ENCODE results near the gene ANO3.

Gene ANO3

DNA sequence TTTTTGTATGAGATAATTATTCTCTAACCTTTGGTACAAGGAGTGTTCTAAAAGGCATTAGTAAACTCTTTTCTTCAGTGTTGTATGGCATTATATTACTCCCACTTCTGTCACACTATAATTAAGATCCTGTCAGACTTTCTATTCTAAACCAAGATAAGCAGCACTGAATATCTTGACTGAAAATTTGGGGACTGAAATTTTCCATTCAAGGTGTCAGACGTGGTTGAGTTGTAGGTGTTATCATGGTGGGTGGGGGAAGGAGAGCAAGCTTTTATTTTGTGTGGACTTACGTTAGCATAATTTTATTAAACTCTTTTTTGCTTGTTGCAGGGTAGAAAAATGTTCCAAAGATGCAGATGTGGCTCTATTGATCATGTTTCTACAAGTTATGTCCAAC is 217.2 kb downstream of the ANO3 start:
- H3K4me3 ChIP-seq (ENCODE audit: low read depth, low read length): no peak overlapping the region
- TF ChIP-seq, protein P1, sequence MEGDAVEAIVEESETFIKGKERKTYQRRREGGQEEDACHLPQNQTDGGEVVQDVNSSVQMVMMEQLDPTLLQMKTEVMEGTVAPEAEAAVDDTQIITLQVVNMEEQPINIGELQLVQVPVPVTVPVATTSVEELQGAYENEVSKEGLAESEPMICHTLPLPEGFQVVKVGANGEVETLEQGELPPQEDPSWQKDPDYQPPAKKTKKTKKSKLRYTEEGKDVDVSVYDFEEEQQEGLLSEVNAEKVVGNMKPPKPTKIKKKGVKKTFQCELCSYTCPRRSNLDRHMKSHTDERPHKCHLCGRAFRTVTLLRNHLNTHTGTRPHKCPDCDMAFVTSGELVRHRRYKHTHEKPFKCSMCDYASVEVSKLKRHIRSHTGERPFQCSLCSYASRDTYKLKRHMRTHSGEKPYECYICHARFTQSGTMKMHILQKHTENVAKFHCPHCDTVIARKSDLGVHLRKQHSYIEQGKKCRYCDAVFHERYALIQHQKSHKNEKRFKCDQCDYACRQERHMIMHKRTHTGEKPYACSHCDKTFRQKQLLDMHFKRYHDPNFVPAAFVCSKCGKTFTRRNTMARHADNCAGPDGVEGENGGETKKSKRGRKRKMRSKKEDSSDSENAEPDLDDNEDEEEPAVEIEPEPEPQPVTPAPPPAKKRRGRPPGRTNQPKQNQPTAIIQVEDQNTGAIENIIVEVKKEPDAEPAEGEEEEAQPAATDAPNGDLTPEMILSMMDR (IDR thresholded peaks at IDR 0.05; ENCODE audit: low read depth, low read length): no peak

DNA sequence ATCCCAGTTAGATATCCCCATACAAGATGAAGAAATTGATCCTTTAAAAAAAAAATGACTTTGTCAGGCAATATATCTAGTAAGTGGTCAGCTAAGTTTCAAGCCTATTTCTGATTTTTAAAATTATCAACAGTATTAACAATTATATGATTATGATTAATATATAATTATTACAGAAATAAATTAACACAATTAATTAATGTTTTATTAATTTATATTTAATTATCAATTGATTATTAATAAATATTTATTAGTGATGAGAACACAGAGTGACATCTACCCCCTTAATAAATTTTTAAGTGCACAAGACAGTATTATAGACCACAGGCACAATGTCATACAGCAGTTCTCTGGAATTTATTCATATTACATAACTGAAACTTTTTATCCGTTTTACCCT is 218.1 kb downstream of the ANO3 start:
- TF ChIP-seq, protein P1 (IDR thresholded peaks at IDR 0.05; ENCODE audit: low read depth, low read length): no peak
- no peak overlapping the region for H3K4me3 ChIP-seq (ENCODE audit: low read depth, low read length)

DNA sequence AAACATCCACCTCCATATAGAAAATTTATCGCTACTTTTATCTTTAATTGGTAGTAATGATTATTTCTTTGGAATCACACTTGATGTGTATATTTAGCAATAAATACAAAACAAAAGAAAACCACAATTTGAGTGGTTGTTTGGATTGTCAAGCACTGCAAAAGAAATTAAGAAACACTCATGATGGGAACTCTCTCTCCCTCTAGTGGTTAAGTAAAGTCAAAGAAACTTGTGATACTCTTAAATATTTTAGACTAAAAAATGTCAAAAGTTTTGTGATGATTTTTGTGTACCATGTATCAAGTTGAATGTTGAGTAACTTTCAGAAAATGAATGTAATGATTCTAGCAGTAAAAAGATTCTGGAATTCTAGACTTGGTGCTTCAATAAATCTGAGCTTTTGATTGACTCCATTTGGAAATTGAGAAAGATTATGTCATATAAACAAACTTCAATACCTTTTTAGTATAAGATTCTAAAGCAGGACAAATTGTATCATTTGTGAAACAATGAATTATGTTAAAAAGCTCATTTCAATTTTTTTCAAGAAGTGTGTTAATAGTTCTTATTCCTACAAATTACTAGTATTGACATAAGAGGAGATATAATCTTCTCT is 219.4 kb downstream of the ANO3 start:
- TF ChIP-seq, protein P1 (IDR thresholded peaks at IDR 0.05; ENCODE audit: low read depth, low read length): no peak
- H3K4me3 ChIP-seq (ENCODE audit: low read depth, low read length): no peak overlapping the region

DNA sequence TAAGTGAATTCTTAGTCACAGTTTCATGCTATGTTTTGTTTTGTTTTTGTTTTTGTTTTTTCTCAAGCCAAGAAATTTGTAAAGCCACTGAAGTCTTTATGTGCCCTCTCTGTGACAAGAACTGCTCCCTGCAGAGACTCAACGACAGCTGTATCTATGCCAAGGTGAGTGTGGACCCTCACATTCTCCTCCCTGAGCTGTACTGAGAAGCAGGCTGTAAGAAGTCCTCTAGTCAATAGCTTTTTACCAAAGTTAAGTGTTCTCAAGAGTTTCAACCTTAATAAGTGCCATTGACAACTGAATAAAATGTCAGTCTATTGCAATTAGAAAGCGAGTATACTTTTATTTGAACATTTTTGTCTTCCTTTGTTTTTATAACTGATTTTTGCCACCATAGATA is 221.3 kb downstream of the ANO3 start:
- TF ChIP-seq, protein P1 (IDR thresholded peaks at IDR 0.05; ENCODE audit: low read depth, low read length): no peak
- H3K4me3 ChIP-seq (ENCODE audit: low read depth, low read length): no peak overlapping the region

DNA sequence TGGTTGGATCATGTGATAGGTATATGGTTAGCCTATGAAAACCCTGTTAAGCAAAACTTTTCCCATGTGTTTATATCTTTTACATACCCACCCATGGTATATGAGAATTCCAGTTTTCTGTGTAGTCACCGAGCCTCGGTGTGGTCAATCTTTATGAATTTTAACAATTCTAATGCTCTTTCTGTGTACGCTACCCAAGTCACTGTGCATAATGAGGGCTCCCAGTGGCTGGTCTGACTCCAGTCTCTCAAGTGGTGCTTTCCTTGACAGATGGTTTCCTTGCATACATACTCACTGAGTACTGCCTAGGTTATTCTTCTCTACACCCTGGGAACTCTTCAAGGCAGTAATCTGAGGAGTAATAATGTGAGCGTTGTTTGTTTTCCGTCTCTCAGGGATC is 222.5 kb downstream of the ANO3 start:
- no peak overlapping the region for H3K4me3 ChIP-seq (ENCODE audit: low read depth, low read length)
- TF ChIP-seq, protein P1 (IDR thresholded peaks at IDR 0.05; ENCODE audit: low read depth, low read length): no peak

DNA sequence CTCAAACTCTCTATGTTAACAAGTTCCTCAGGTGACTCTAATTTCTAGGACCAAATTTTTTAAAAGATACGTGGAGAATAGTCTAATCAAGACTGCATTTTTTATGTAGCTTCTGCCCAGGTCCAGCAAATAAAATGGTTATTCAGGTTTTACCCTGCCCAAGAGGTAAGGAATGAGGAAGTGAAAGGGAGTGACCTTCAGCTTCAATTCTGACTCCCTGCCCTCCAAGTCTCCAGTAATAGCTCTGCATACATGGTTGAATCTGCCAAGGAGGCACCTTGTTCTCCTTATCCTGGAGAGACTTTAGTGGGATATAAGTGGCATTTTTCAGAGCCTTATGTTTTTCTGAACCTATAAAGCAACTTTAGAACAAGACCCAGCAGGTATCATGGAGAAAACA is 224.7 kb downstream of the ANO3 start:
- H3K4me3 ChIP-seq (ENCODE audit: low read depth, low read length): no peak overlapping the region
- TF ChIP-seq, protein P1 (IDR thresholded peaks at IDR 0.05; ENCODE audit: low read depth, low read length): no peak

DNA sequence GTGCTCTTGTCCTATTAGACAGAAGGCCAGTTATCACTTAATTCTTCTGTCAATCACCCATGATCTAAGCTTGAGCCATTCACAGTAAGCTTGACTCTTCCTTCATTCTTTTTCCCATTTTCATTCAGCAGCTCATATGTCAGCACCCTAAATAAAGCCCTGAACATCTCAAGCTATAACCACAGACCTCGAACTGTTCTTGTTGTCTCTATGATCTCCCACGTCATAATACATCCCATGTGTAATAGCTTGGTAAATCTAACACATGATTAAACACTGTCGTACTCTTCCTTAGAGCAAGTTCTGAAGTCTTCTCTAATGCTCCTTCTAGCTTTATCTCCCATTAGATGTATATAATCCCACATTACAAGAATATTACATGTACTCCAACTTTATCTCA is 225.7 kb downstream of the ANO3 start:
- TF ChIP-seq, protein P1 (IDR thresholded peaks at IDR 0.05; ENCODE audit: low read depth, low read length): no peak
- no peak overlapping the region for H3K4me3 ChIP-seq (ENCODE audit: low read depth, low read length)

Measured in WI38 (cell line).